H54 (cell line): ENCODE results near the gene HHATL.

Experiments used
- DNase-seq: peaks from one replicate; pipeline ENCODE4 v3.0.0; 2011; ENCODE audit warnings: low spot score, mixed read lengths; ENCODE audit not compliant: insufficient read length
- FAIRE-seq: peaks from 3 replicates; lab custom pipeline; 2011; peaks lifted over from hg19 to GRCh38; lab: Jason Lieb, UNC
- POLR2A ChIP-seq: IDR thresholded peaks from 2 replicates; pipeline ENCODE4 v1.6.1; 2011; ENCODE audit warnings: low read depth, mild to moderate bottlenecking, low read length

HHATL gene

GRCh38 chr3:42653303-42653559 is 49.4 kb downstream of the HHATL start:
- no peak for FAIRE-seq
- DNase-seq = no peak
- TF ChIP-seq POLR2A = no peak

- TF ChIP-seq POLR2A = peak; percentile 91
- DNase-seq (peak; percentile 90), FAIRE-seq (peak; percentile 70)
Observed at GRCh38 chr3:42652611-42653302, 49.8 kb downstream of the HHATL start.

GRCh38 chr3:42652251-42652610 is 50.4 kb downstream of the HHATL start:
- no peak for TF ChIP-seq POLR2A
- DNase-seq (no peak), FAIRE-seq (no peak)

GRCh38 chr3:42651248-42652091 is 51.1 kb downstream of the HHATL start:
- TF ChIP-seq POLR2A = peak; percentile 9; the same call in 1 of the 2 replicates
- FAIRE-seq (peak; percentile 53), DNase-seq (peak; percentile 88)

GRCh38 chr3:42649783-42650182 is 52.8 kb downstream of the HHATL start:
- FAIRE-seq (no peak), DNase-seq (no peak)
- no peak for TF ChIP-seq POLR2A

GRCh38 chr3:42649006-42649405 is 53.6 kb downstream of the HHATL start:
- TF ChIP-seq POLR2A = no peak
- DNase-seq = no peak
- FAIRE-seq = no peak

GRCh38 chr3:42647821-42648459 is 54.7 kb downstream of the HHATL start:
- no peak for TF ChIP-seq POLR2A

More at GRCh38 chr3:42647821-42648459, 54.7 kb downstream of the HHATL start:
- DNase-seq = no peak
- no peak for FAIRE-seq
